ENCODE measurements around the gene ACBD4.

Gene ACBD4

GRCh38 chr17:45135192-45135977, at the start of gene ACBD4:
TSS of gene ACBD4 (plus strand) at chr17:45135687. CDS start at chr17:45136145, 458 bp downstream.
- peak; percentile 97 for DNase-seq

DNA sequence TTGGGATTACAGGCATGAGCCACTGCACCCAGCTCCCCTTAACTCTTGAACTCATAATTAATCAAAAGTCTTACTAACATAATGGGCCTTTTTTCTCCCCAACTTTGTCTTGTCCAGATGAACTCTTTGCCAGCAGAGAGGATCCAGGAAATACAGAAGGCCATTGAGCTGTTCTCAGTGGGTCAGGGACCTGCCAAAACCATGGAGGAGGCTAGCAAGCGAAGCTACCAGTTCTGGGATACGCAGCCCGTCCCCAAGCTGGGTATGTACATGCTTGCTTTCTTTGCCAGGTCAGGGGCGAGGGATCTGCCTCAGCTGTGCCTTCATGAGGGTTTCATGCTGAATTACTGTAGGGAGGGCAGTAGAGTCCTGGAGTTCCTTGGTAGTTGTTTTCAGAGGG, 49.1 kb upstream of the ACBD4 start:
- DNase-seq = no peak

GRCh38 chr17:45086865-45087503, 48.5 kb upstream of the ACBD4 start:
- DNase-seq = no peak

GRCh38 chr17:45087504-45087975, 47.9 kb upstream of the ACBD4 start:
- no peak for DNase-seq

DNA sequence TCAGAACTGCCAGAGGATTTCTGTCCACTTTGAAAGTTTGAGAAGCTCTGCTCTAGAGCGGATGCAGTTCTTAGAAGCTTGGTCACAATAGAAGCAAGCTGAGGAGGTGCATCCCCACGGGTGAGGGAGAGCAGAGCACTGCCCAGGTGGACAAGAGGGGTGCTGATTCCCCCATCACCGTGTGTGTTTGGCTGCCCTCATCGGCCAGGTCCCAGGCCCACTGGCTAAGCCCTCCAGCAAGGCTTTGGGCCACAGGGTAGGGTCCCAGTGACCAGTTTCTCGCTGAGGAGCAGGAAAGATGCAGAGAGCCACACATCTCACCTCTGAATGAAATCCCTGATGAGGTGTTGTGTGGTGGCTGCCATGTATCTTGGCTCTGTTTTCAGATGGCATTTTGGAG, 47.5 kb upstream of the ACBD4 start:
- no peak for DNase-seq

- DNase-seq = no peak
These were observed 46.7 kb upstream of the ACBD4 start for GRCh38 chr17:45088741-45089140.

GRCh38 chr17:45090711-45091110, 44.8 kb upstream of the ACBD4 start:
- no peak for DNase-seq

GRCh38 chr17:45091778-45092425, 43.6 kb upstream of the ACBD4 start:
- no peak for DNase-seq

DNA sequence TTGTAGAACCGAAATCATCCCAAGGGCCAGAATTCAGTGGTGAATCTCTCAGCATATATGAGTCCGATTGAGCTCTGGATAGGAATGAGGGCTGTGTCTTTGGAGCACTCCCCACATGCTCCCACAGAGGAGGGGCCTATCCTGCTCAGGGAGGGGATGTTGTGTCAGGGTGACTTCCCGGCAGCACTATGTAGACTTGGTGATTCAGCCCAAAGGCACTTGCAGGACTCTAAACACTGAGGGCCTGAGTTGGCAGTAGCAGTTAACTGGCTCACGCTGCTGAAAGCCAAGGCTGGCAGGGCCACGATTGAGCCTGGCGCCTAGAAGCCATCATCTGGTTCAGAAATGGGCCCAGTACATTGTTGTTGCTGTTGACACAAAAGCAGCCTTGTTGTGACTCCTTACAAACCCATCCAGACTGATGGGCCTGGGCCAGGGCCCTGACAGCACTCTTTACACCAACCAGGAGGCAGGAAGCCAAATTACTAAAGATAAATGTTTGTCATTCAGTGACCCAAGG, 42.5 kb upstream of the ACBD4 start:
- DNase-seq = no peak

- DNase-seq = no peak
These were observed 41.9 kb upstream of the ACBD4 start for GRCh38 chr17:45093444-45094110.

GRCh38 chr17:45096141-45096540, 39.3 kb upstream of the ACBD4 start:
- DNase-seq = no peak

DNA sequence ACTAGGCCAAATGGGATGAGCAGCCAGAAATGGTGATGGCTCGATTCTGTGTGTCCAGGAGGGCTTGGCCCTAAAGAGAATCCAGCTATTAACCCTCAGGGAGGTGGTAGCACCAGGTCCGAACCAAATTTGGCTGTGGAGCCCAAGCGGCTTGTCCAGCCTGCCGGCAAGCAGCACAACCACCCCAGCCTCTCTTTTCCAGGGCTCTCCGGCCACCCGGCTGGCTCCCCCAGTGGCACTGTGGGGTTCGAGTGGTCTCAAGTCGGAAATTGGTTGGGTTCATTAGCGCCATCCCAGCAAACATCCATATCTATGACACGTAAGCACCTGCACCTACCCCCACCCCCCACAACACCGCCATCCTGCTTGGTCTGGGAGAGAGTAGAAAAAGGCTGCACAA, 38.6 kb upstream of the ACBD4 start:
- DNase-seq = no peak

DNA sequence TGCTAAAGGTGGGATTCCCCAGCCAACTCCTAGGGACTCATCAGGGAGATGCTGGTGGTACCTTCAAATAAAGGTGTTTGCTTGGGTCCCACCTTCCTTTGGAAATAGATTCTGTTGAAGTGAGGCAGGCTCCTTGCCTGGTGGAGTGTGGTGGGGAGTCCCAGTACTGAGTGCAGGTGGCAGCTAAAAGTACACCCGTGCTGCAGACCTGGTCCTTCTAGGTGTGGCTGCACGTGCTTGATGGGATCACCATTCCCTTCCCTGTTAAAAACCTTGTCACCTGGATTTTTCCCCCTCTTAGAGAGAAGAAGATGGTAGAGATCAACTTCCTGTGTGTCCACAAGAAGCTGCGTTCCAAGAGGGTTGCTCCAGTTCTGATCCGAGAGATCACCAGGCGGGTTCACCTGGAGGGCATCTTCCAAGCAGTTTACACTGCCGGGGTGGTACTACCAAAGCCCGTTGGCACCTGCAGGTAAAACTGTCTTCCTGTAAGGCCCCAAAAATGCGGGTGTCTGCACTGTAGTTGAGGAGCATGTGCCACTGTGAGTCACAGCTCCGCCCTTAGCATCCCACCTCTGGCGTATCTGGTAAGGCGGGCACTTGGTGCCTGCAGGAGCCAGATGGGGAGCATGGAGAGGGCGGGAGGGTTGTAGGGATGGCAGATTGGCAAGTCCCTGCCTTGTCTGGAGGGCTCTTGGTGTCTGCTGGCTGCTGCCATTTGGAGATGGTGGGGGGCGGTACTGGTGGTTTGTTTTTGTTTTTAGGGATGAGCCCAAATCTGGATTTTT, 37.2 kb upstream of the ACBD4 start:
- no peak for DNase-seq

DNA sequence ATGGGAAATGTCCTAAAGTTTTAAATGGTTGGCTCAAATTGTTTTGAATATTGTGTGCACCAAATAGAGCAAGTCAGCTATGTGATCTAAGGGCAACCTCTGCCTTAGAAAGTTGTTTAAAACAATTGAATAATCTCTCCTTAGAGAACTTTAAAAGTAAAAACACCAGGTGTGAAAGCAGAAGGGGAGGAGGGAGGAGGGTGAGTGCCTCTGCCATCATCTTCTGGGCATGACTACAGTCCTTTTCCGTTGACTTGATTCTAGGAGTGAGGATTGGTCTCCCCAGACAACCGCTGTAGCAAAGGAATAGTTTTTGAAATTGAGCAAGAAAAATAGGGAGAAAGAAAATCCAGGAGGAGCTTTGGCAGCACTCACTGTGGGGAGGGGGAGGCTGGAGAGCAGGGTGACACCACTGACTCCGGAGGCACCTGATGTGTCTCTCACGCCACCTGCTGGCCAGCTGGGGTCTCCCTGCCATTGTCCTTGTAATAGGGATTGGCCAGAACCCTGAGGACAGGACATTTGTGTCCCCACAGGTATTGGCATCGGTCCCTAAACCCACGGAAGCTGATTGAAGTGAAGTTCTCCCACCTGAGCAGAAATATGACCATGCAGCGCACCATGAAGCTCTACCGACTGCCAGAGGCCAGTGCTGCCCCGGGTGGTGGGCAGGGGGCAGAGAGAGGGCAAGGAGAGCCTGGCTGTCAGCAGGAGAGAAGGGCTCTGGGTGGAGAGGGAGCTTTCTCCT, 36.4 kb upstream of the ACBD4 start:
- peak; percentile 72 for DNase-seq

- no peak for DNase-seq
These were observed 34.0 kb upstream of the ACBD4 start for GRCh38 chr17:45101546-45101882.

DNA sequence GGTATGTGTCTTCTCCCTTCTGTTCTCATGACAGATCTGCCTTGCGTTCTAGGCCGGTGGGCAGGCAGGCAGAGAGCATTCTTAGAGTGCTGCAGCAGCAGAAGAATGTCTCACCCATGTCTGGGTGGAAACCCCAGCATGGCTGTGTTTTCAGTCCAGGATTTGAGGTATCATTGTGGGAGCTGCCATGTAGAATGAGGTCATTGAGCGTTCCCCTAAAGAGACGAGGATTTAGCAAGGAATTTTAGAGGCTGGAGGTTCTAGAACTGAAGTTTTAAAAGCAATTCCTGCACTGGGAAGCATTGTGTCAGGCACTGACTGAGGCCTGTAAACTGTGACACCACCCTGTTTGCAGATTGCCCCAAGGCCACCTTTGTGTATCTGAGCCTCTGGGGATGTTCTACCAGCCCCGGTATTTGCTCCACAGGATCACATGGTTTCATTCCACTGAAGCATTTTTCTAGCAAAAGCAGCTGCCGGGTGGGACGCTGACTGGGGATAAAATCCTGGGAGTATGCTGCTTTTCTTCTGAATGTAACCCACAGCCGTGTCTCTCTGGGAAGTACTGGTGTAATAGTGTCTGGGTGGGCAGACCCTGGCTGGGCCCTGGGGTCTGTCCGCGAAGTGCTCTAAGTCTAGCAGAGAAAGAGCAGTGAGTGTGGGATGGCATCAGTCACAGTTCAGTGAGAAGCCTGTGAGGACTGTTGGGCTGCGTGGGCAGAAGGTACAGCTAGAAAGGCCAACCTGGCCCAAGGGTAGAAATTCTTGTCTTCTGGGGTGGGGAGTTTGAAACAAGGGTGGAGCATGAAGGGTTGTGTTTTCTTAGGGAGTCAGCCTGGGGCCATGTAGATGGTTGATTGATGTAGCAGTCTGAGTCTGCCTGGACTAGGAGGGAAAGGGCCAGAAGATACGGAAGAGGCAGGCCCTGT, 33.3 kb upstream of the ACBD4 start:
- DNase-seq = no peak

DNA sequence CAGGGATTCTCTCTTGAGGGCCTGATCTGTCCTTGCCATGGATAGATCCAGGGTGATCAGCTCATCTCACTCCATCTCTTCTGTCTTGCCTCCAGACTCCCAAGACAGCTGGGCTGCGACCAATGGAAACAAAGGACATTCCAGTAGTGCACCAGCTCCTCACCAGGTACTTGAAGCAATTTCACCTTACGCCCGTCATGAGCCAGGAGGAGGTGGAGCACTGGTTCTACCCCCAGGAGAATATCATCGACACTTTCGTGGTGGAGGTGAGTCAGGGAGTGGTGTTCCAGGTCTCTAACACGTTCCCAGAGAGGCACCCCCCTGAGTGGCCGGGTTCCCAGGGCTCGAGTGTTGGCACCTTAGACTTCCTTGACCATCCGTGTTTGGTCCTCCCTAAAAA, 32.6 kb upstream of the ACBD4 start:
- no peak for DNase-seq

DNA sequence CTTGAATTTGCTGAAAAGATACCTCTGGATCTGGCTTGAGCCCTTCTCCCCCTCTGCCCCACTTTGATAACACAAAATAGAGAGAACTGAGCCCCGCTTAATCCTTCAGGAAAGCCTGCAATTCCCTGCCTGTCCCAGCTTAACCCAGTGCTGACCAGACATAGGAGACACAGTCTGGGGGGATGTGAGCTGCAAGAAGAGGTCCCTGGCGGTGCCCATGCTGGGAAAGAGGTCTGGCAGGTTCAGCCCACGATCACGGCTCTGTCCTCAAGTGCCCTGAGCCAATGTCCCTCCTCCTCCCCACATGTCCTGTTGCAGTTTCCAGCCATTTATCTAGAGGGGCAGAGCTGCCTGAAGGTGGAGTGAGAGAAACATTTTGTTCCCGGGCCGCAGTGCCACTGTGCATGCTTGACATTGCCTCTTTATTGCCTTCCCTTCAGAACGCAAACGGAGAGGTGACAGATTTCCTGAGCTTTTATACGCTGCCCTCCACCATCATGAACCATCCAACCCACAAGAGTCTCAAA, 32.2 kb upstream of the ACBD4 start:
- DNase-seq = no peak

DNA sequence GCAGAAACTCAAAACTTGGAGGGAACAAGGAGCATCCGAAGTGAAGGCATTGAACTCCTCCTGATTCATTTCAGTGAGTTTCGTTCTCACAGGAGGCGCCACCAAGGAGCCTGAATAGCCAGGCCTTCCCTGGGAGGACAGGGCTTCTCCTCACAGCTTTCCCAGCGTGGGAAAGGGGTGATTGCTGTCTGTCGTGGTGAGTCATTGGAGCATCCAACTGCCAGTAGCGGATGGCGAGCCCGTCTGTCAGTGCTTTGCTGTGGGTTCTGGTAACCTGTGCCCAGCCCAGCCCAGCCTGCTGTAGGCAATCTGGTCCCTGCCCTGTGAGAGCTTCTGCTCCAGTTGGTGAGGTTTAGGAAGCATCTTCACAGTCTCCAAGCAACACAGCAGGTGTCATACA, 31.5 kb upstream of the ACBD4 start:
- no peak for DNase-seq

DNA sequence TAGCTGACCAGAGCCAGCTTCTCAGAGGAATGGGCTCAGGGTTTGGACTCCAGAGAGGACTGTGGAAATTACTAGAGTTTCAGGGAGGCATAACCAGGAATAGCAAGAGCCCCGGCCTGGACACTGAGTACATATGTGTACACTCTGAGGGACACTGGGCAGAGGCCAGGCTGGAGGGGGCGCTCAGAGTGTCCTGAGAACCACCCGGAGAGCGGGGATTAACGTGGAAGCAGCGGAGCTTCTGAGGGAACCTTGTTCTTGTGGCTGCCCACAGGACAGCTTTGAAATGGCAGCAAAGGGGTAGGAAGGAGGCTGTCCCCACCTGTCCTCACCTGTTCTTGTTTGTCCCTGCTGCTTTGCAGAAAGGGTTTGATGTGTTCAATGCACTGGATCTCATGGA, 31.0 kb upstream of the ACBD4 start:
- no peak for DNase-seq
